Panc1 (cell line): ENCODE results near the gene D2HGDH.

ENCODE experiments used
- POLR2AphosphoS5 ChIP-seq: IDR thresholded peaks from 2 replicates; pipeline ENCODE4 v1.6.1; 2012; ENCODE audit warnings: mild to moderate bottlenecking, low read depth, low read length, moderate library complexity
- SIN3A ChIP-seq: IDR thresholded peaks from 2 replicates; pipeline ENCODE4 v1.6.1; 2012; ENCODE audit warnings: low read depth, mild to moderate bottlenecking, low read length, moderate library complexity, borderline replicate concordance; ENCODE audit not compliant: insufficient read depth
- TCF7L2 ChIP-seq: IDR thresholded peaks from 2 replicates; pipeline ENCODE4 v1.6.1; 2011; ENCODE audit warnings: mild to moderate bottlenecking, low read depth, low read length, inconsistent platforms
- TF ChIP-seq, protein P1 (sequence below): fragments of 450-650 bp; IDR thresholded peaks from 2 replicates; pipeline ENCODE4 v1.5.1; 2017; ENCODE audit warnings: mild to moderate bottlenecking

DNA sequence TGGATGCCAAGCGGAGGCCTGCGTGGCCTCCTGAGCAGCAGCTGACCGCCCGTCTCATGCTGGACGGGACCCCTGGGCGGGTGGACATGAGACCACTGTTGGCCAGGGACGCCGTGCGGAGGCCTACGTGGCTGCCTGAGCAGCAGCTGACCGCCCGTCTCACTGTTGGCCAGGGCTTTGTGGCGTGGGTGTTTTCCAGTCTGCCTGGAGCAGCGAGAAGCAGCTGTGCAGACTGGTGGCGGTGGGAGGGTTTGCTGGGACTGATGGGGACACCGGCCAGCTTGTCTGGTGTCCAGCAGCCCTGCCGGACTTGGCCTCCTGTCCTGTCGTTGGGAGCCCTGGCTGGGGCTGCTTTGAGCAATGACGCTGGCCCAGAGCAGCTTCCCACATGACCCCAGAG is 5.8 kb upstream of the D2HGDH start:
- TF ChIP-seq, protein P1, sequence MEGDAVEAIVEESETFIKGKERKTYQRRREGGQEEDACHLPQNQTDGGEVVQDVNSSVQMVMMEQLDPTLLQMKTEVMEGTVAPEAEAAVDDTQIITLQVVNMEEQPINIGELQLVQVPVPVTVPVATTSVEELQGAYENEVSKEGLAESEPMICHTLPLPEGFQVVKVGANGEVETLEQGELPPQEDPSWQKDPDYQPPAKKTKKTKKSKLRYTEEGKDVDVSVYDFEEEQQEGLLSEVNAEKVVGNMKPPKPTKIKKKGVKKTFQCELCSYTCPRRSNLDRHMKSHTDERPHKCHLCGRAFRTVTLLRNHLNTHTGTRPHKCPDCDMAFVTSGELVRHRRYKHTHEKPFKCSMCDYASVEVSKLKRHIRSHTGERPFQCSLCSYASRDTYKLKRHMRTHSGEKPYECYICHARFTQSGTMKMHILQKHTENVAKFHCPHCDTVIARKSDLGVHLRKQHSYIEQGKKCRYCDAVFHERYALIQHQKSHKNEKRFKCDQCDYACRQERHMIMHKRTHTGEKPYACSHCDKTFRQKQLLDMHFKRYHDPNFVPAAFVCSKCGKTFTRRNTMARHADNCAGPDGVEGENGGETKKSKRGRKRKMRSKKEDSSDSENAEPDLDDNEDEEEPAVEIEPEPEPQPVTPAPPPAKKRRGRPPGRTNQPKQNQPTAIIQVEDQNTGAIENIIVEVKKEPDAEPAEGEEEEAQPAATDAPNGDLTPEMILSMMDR, result no peak
- TF ChIP-seq SIN3A (no peak), POLR2AphosphoS5 (no peak), TCF7L2 (no peak)
